HL-60 (cell line): ENCODE results near the gene ALDH3B1.
"Not testable (repeated sequence)": the region's sequence is repeated elsewhere in the genome, so short reads cannot be mapped to it uniquely, and the experiment has no call there.

ENCODE experiments used
- GABPA ChIP-seq: IDR thresholded peaks from 2 replicates; pipeline ENCODE4 v1.6.1; 2012; ENCODE audit warnings: low read depth
- POLR2AphosphoS5 ChIP-seq: IDR thresholded peaks from 2 replicates; pipeline ENCODE4 v1.6.1; 2012; ENCODE audit warnings: low read depth
- SPI1 ChIP-seq: IDR thresholded peaks from 2 replicates; pipeline ENCODE4 v1.6.1; 2012; ENCODE audit warnings: low read depth, mild to moderate bottlenecking, borderline replicate concordance
- TF ChIP-seq, protein P1 (sequence below): IDR thresholded peaks from one replicate; pipeline ENCODE4 v1.5.1; 2011; ENCODE audit warnings: low read length, control low read depth, inconsistent platforms; ENCODE audit not compliant: insufficient read depth
- TF ChIP-seq, protein P2 (sequence below): IDR thresholded peaks from 2 replicates; pipeline ENCODE4 v1.6.1; 2012; ENCODE audit warnings: low read depth; ENCODE audit not compliant: insufficient replicate concordance

DNA sequence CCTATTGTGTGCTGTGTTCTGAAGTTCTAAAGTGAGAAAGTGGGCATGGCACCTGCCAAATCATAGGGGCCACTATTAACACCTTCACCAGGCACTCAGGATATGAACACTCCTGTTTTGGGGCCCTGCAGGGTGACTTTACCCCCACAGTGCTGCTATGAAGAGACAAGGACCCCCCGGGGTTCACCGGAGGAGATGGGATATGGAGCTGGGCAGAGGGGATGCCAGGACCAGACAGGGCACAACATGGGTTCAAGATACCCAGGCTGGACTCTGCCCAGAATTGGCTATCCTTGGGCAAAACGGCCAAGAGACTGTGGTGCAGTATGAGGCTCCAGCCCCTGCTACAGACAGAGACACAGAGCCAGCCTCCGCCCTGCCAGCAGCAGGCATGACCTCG lies 15.7 kb upstream of the ALDH3B1 start:
- TF ChIP-seq, protein P1, sequence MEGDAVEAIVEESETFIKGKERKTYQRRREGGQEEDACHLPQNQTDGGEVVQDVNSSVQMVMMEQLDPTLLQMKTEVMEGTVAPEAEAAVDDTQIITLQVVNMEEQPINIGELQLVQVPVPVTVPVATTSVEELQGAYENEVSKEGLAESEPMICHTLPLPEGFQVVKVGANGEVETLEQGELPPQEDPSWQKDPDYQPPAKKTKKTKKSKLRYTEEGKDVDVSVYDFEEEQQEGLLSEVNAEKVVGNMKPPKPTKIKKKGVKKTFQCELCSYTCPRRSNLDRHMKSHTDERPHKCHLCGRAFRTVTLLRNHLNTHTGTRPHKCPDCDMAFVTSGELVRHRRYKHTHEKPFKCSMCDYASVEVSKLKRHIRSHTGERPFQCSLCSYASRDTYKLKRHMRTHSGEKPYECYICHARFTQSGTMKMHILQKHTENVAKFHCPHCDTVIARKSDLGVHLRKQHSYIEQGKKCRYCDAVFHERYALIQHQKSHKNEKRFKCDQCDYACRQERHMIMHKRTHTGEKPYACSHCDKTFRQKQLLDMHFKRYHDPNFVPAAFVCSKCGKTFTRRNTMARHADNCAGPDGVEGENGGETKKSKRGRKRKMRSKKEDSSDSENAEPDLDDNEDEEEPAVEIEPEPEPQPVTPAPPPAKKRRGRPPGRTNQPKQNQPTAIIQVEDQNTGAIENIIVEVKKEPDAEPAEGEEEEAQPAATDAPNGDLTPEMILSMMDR = not testable (repeated sequence)
- TF ChIP-seq GABPA, POLR2AphosphoS5, SPI1: not testable (repeated sequence)
- TF ChIP-seq, protein P2, sequence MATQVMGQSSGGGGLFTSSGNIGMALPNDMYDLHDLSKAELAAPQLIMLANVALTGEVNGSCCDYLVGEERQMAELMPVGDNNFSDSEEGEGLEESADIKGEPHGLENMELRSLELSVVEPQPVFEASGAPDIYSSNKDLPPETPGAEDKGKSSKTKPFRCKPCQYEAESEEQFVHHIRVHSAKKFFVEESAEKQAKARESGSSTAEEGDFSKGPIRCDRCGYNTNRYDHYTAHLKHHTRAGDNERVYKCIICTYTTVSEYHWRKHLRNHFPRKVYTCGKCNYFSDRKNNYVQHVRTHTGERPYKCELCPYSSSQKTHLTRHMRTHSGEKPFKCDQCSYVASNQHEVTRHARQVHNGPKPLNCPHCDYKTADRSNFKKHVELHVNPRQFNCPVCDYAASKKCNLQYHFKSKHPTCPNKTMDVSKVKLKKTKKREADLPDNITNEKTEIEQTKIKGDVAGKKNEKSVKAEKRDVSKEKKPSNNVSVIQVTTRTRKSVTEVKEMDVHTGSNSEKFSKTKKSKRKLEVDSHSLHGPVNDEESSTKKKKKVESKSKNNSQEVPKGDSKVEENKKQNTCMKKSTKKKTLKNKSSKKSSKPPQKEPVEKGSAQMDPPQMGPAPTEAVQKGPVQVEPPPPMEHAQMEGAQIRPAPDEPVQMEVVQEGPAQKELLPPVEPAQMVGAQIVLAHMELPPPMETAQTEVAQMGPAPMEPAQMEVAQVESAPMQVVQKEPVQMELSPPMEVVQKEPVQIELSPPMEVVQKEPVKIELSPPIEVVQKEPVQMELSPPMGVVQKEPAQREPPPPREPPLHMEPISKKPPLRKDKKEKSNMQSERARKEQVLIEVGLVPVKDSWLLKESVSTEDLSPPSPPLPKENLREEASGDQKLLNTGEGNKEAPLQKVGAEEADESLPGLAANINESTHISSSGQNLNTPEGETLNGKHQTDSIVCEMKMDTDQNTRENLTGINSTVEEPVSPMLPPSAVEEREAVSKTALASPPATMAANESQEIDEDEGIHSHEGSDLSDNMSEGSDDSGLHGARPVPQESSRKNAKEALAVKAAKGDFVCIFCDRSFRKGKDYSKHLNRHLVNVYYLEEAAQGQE = not testable (repeated sequence)
